HCT116 (cell line): Measurements from ENCODE around the gene PIP4K2A.

Source experiments
- ELF1 ChIP-seq: IDR thresholded peaks from 2 replicates; pipeline ENCODE4 v1.6.1; 2012; ENCODE audit warnings: low read depth, borderline replicate concordance
- EZH2 ChIP-seq: fragments of 200-600 bp; sonication (generic); IDR thresholded peaks from 2 replicates; pipeline ENCODE4 v1.6.1; 2017; ENCODE audit warnings: antibody characterized with exemption, mixed run types
- POLR2A ChIP-seq: IDR thresholded peaks from 2 replicates; pipeline ENCODE4 v1.7.0; 2011; ENCODE audit warnings: borderline replicate concordance; ENCODE audit not compliant: insufficient read depth, insufficient read length; ENCODE audit errors: extremely low read depth
- POLR2AphosphoS5 ChIP-seq: IDR thresholded peaks from 2 replicates; pipeline ENCODE4 v1.6.1; 2011; ENCODE audit warnings: mild to moderate bottlenecking, low read depth, low read length, moderate library complexity
- RAD21 ChIP-seq: IDR thresholded peaks from 2 replicates; pipeline ENCODE4 v1.6.1; 2012; ENCODE audit warnings: low read depth, mild to moderate bottlenecking
- SIN3A ChIP-seq: IDR thresholded peaks from 2 replicates; pipeline ENCODE4 v1.6.1; 2012; ENCODE audit warnings: low read depth
- SRF ChIP-seq: IDR thresholded peaks from 2 replicates; pipeline ENCODE4 v1.6.1; 2012; ENCODE audit warnings: low read depth
- TCF7L2 ChIP-seq: IDR thresholded peaks from 2 replicates; pipeline ENCODE4 v1.7.0; 2011; ENCODE audit warnings: borderline replicate concordance, inconsistent platforms; ENCODE audit not compliant: insufficient read depth, insufficient read length; ENCODE audit errors: extremely low read depth
- YY1 ChIP-seq: IDR thresholded peaks from 2 replicates; pipeline ENCODE4 v1.6.1; 2011; ENCODE audit warnings: low read length, low read depth, moderate library complexity, mild to moderate bottlenecking; ENCODE audit not compliant: insufficient replicate concordance; ENCODE audit errors: extremely low read depth
- ZFX ChIP-seq: fragments of 450-650 bp; IDR thresholded peaks from 2 replicates; pipeline ENCODE4 v1.6.1; 2017
- ZNF274 ChIP-seq: fragments of 200-500 bp; sonication (Bioruptor generic); IDR thresholded peaks from 2 replicates; pipeline ENCODE4 v1.6.1; 2014; ENCODE audit warnings: mild to moderate bottlenecking, low read depth, low read length, inconsistent platforms
- TF ChIP-seq, protein P1 (sequence below), 3 experiments: fragments of 200-600 bp in 1 of 3; sonication (generic) in 1 of 3; IDR thresholded peaks in 2 of 3; conservative IDR thresholded peaks in 1 of 3; 2 replicates each; pipeline ENCODE4 v1.5.1; 2012 to 2017; ENCODE audit warnings: low read depth in 2 of 3, low read length in 2 of 3, antibody characterized with exemption in 1 of 3, borderline replicate concordance in 1 of 3, control low read depth in 1 of 3, mild to moderate bottlenecking in 1 of 3, mixed read lengths in 1 of 3, mixed run types in 1 of 3, moderate library complexity in 1 of 3; ENCODE audit not compliant: insufficient read depth in 1 of 3
- TF ChIP-seq, protein P2 (sequence below): IDR thresholded peaks from 2 replicates; pipeline ENCODE4 v1.6.1; 2012; ENCODE audit warnings: low read depth
- TF ChIP-seq, protein P3 (sequence below): IDR thresholded peaks from 2 replicates; pipeline ENCODE4 v1.6.1; 2012

DNA sequence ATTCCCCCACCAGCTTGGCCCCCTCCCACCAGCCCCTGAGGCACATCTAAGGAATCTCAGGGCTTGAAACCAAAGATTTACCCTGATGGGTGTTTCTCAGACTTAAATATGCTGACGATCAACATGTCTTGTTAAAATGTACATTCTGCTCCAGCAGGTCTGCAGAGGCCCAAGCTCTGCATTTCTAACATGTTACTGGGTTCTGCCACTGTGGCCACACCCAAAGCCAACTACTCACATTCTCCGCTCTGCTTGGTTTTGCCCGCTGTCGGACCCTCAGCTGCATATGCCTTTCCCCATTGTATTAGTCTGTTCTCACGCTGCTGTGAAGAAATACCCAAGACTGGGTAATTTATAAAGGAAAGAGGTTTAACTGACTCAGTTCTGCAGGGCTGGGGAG lies 8.9 kb downstream of the PIP4K2A start:
- TF ChIP-seq, protein P1, sequence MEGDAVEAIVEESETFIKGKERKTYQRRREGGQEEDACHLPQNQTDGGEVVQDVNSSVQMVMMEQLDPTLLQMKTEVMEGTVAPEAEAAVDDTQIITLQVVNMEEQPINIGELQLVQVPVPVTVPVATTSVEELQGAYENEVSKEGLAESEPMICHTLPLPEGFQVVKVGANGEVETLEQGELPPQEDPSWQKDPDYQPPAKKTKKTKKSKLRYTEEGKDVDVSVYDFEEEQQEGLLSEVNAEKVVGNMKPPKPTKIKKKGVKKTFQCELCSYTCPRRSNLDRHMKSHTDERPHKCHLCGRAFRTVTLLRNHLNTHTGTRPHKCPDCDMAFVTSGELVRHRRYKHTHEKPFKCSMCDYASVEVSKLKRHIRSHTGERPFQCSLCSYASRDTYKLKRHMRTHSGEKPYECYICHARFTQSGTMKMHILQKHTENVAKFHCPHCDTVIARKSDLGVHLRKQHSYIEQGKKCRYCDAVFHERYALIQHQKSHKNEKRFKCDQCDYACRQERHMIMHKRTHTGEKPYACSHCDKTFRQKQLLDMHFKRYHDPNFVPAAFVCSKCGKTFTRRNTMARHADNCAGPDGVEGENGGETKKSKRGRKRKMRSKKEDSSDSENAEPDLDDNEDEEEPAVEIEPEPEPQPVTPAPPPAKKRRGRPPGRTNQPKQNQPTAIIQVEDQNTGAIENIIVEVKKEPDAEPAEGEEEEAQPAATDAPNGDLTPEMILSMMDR (IDR thresholded peaks at IDR 0.05 in 2 of 3, conservative IDR thresholded peaks at IDR 0.05 in 1 of 3; ENCODE audit: borderline replicate concordance in 1 of 3, insufficient read depth in 1 of 3, low read depth in 2 of 3, low read length in 2 of 3) = no peak
- TF ChIP-seq EZH2 (no peak), ZFX (no peak), TCF7L2 (no peak), RAD21 (no peak), SRF (no peak), POLR2AphosphoS5 (no peak), POLR2A (no peak), YY1 (no peak), SIN3A (no peak), ZNF274 (no peak), ELF1 (no peak)
- TF ChIP-seq, protein P2, sequence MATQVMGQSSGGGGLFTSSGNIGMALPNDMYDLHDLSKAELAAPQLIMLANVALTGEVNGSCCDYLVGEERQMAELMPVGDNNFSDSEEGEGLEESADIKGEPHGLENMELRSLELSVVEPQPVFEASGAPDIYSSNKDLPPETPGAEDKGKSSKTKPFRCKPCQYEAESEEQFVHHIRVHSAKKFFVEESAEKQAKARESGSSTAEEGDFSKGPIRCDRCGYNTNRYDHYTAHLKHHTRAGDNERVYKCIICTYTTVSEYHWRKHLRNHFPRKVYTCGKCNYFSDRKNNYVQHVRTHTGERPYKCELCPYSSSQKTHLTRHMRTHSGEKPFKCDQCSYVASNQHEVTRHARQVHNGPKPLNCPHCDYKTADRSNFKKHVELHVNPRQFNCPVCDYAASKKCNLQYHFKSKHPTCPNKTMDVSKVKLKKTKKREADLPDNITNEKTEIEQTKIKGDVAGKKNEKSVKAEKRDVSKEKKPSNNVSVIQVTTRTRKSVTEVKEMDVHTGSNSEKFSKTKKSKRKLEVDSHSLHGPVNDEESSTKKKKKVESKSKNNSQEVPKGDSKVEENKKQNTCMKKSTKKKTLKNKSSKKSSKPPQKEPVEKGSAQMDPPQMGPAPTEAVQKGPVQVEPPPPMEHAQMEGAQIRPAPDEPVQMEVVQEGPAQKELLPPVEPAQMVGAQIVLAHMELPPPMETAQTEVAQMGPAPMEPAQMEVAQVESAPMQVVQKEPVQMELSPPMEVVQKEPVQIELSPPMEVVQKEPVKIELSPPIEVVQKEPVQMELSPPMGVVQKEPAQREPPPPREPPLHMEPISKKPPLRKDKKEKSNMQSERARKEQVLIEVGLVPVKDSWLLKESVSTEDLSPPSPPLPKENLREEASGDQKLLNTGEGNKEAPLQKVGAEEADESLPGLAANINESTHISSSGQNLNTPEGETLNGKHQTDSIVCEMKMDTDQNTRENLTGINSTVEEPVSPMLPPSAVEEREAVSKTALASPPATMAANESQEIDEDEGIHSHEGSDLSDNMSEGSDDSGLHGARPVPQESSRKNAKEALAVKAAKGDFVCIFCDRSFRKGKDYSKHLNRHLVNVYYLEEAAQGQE = no peak
- TF ChIP-seq, protein P3, sequence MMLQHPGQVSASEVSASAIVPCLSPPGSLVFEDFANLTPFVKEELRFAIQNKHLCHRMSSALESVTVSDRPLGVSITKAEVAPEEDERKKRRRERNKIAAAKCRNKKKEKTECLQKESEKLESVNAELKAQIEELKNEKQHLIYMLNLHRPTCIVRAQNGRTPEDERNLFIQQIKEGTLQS = no peak
